ENCODE measurements around the gene ALKBH4.

GRCh38 chr7:102463841-102464576, 654 bp downstream of the ALKBH4 start:
- no peak for TF ChIP-seq CTCF (IDR thresholded peaks at IDR 0.05; ENCODE audit: insufficient read depth, low read length)
- TF ChIP-seq POLR2AphosphoS5 (IDR thresholded peaks at IDR 0.05; ENCODE audit: low read depth) = no peak
- TF ChIP-seq REST (IDR thresholded peaks at IDR 0.05; ENCODE audit: insufficient replicate concordance, low read depth) = no peak
- no peak for TF ChIP-seq SPI1 (IDR thresholded peaks at IDR 0.05; ENCODE audit: borderline replicate concordance, low read depth)

Data from HL-60 (cell line).